GM12865 (cell line): Measurements from ENCODE around the gene SNTA1.
"Not testable (repeated sequence)": the region's sequence is repeated elsewhere in the genome, so short reads cannot be mapped to it uniquely, and the experiment has no call there.

Experiments used
- DNase-seq: peaks from one replicate; pipeline ENCODE4 v3.0.0; 2010; ENCODE audit warnings: low read depth
- H3K4me3 ChIP-seq: 2 replicates; pipeline ENCODE4 v1.5.1; 2011; ENCODE audit warnings: mild to moderate bottlenecking, low read depth, low read length, control low read depth
- TF ChIP-seq, protein P1 (sequence below): IDR thresholded peaks from 2 replicates; pipeline ENCODE4 v1.5.1; 2011; ENCODE audit warnings: low read length, control low read depth, low read depth, inconsistent platforms; ENCODE audit not compliant: insufficient read depth; ENCODE audit errors: missing control alignments

The SNTA1 gene

DNA sequence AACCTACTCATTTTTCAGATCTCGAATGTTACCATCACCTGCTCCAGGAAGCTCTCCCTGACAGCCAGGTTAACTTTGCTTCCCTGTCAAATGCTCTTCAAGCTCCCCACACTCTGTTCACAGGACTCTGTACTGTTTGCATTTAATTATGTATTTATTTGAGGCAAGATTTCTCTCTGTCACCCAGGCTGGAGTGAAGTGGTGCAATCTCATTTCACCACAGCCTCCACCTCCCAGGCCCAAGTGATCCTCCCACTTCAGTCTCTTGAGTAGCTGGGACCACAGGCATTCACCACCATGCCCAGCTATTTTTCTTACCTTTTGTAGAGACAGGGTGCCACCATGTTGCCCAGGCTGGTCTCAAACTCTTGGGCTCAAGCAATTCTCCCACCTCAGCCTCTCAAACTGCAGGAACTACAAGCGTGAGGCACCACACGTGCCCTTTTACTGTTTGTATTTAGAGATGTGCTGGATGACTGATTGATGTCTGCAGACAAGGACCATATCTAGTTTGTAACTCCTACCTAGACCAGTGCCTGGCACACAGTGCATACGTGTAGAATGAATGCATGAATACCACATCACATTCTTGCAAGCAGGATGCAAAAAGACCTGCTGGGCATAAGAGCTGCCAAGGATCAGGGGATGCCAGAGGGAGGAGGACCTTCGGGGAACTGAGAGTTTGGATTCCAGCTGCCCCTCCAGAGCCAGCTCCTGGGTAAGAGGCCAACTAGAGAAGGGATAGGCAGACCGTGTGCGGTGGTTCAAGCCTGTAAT is 30.7 kb upstream of the SNTA1 start:
- no peak overlapping the region for H3K4me3 ChIP-seq
- DNase-seq: no peak
- TF ChIP-seq, protein P1, sequence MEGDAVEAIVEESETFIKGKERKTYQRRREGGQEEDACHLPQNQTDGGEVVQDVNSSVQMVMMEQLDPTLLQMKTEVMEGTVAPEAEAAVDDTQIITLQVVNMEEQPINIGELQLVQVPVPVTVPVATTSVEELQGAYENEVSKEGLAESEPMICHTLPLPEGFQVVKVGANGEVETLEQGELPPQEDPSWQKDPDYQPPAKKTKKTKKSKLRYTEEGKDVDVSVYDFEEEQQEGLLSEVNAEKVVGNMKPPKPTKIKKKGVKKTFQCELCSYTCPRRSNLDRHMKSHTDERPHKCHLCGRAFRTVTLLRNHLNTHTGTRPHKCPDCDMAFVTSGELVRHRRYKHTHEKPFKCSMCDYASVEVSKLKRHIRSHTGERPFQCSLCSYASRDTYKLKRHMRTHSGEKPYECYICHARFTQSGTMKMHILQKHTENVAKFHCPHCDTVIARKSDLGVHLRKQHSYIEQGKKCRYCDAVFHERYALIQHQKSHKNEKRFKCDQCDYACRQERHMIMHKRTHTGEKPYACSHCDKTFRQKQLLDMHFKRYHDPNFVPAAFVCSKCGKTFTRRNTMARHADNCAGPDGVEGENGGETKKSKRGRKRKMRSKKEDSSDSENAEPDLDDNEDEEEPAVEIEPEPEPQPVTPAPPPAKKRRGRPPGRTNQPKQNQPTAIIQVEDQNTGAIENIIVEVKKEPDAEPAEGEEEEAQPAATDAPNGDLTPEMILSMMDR: no peak

DNA sequence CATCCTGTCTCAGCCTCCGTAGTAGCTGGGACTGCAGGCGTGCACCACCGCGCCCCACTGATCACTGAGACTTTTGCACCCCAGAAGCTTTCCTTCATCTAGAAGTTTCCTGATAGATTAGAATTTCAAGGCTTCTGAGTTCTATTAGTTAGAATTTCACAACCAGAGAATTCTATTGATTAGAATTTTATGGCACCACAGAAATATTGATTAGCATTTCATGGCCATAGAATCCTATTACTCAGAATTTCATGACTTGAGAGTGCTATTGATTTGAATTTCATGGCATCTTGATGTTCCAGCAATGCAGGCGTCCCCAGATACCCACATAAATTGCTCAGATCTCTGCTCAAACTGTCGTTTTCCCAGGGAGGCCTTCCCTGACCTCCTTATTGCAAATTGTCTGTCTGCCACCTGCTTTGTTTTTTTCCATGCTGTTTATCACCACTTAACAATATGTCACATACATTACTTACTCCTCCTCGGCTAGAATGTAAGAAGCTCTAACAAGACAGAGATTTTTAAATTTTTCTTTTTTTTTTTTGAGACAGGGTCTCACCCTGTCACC is 29.4 kb upstream of the SNTA1 start:
- TF ChIP-seq, protein P1: no peak
- DNase-seq: no peak

DNA sequence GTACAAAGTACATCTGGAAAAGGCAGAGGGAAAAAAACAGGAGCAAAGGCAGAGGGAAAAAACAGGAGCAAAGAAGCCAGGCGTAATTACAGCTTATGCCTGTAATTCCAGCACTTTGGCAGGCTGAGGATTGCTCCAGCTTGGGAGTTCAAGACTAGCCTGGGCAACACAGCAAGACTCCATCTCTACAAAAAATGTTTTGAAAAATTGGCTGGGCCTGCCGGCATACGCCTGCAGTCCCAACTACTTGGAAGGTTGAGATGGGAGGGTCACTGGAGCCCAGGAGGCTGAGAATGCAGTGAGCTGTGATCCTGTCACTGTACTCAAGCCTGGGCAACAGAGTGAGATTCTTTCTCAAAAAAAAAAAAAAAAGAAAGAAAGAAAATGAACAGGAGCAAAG is 27.3 kb upstream of the SNTA1 start:
- H3K4me3 ChIP-seq: no peak overlapping the region
- TF ChIP-seq, protein P1: no peak
- DNase-seq: no peak

More for the DNA sequence above, 29.4 kb upstream of the SNTA1 start:
- H3K4me3 ChIP-seq: no peak overlapping the region

DNA sequence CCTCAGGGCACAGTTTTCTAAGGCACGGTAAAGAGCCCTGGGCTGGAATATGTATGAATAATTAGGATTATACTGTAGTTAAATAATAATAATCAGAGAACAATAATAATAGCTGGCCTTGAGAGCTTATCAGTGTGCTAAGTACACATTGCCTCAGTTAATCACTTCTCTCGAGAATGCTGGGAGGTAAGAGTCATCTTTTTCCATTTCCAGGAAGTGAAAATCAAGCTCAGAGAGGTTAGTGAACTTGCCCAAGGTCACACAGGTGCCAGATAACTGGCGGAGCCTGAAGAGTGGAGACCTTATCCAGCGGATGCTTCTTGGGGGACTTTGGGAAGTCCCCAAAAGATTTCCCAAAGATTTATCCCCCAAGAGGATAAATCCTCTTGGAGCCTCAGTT is 26.9 kb upstream of the SNTA1 start:
- no peak overlapping the region for H3K4me3 ChIP-seq

DNA sequence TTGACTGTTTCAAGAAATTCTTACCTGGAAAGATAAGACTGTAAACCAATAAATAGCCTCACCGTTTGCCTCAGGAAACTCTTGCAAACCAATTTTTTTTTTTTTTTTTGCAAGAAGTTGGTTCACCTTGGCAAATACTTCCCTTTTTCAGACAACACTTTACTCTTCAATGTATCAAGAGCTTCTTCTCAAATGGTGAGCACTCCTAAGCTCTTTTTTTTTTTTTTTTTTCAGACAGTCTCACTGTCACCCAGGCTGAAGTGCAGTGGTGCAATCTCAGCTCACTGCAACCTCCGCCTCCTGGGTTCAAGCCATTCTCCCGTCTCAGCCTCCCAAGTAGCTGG is 22.7 kb upstream of the SNTA1 start:
- TF ChIP-seq, protein P1: no peak
- H3K4me3 ChIP-seq: no peak overlapping the region
- DNase-seq: no peak

More for the DNA sequence above, 26.9 kb upstream of the SNTA1 start:
- TF ChIP-seq, protein P1: no peak
- no peak for DNase-seq

DNA sequence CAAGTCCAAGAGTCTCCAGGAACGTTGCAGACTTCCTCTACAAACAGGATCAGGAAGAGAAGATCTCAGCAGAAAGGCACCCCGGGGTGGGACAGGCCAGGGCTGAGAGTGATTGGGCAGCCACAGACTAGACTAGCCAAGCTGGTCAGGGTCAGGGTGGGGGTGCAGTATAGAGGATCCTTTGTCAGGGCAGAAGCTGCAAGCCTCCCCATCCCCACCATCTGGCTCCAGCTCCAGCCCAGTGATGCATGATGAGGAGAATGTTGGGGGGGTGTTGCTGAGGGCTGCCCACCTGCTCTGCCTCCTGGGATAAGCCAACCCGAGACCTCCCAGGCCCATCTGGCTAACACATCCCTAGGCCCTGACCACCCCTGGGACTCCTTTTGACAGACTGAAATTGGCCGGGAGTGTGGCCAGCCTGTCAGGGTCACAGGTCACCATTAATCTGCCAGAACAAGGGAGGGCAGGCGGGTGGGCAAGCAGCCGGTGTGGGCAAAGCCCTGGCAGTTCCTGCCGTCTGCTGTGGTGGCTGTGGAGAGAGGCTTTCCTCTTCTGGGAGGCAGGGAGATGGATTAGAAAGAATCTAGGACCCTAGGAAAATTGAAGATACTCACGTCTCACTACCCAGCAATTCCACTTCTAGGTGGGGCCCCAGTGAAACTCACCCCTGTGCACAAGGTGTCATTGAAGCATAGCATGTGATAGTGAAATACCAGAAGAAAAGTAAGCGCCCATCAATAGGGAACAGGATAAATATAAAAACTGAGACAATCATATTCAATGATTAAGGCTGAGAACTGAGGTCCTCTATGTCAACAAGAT is 22.1 kb upstream of the SNTA1 start:
- TF ChIP-seq, protein P1: no peak
- DNase-seq: no peak
- H3K4me3 ChIP-seq: no peak overlapping the region

DNA sequence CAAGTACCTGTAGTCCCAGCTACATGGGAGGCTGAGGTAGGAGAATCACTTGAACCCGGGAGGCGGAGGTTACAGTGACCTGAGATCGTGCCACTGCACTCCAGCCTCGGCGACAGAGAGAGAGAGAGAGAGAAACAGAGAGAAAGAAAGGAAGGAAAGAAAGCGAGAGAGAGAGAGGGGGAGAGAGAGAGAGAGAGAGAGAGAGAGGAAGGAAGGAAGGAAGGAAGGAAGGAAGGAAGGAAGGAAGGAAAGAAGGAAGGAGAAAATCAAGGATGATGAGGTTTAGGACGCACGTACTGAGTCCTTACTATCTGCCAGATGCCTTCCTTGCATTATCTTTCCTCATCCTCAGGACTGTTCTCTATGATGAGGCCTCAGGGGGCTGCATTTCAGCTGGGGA is 21.2 kb upstream of the SNTA1 start:
- not testable (repeated sequence) for DNase-seq, H3K4me3 ChIP-seq
